Cortex of kidney (tissue), 1 donor: ENCODE results near the gene COL8A1.

Experiments
- DNase-seq: peaks from one replicate; lab custom pipeline; 2025; lab: John Stamatoyannopoulos, UW

COL8A1 gene

GRCh38 chr3:99760031-99760430, 121.6 kb downstream of the COL8A1 start:
- DNase-seq = no peak

GRCh38 chr3:99760629-99761028, 122.2 kb downstream of the COL8A1 start:
- DNase-seq = no peak

GRCh38 chr3:99761415-99762165, 123.2 kb downstream of the COL8A1 start:
- DNase-seq = no peak

GRCh38 chr3:99762901-99763300, 124.5 kb downstream of the COL8A1 start:
- DNase-seq = no peak

- no peak for DNase-seq
Measured at GRCh38 chr3:99764377-99764776, 126.0 kb downstream of the COL8A1 start.

GRCh38 chr3:99765042-99765942, 126.9 kb downstream of the COL8A1 start:
- DNase-seq = no peak

GRCh38 chr3:99767291-99767690, 128.9 kb downstream of the COL8A1 start:
- DNase-seq = no peak

GRCh38 chr3:99768126-99768525, 129.7 kb downstream of the COL8A1 start:
- no peak for DNase-seq

- no peak for DNase-seq
Measured at GRCh38 chr3:99768808-99769501, 130.6 kb downstream of the COL8A1 start.

- DNase-seq = no peak
Measured at GRCh38 chr3:99772171-99772570, 133.8 kb downstream of the COL8A1 start.

- no peak for DNase-seq
Measured at GRCh38 chr3:99772671-99773070, 134.3 kb downstream of the COL8A1 start.

- DNase-seq = no peak
Measured at GRCh38 chr3:99774467-99774866, 136.1 kb downstream of the COL8A1 start.

GRCh38 chr3:99776516-99777209, 138.3 kb downstream of the COL8A1 start:
- no peak for DNase-seq

- DNase-seq = no peak
Measured at GRCh38 chr3:99777210-99777549, 138.8 kb downstream of the COL8A1 start.

- no peak for DNase-seq
Measured at GRCh38 chr3:99777708-99778107, 139.3 kb downstream of the COL8A1 start.

GRCh38 chr3:99780749-99781148, 142.4 kb downstream of the COL8A1 start:
- no peak for DNase-seq

GRCh38 chr3:99781761-99782160, 143.4 kb downstream of the COL8A1 start:
- DNase-seq = no peak

GRCh38 chr3:99783011-99783573, 144.7 kb downstream of the COL8A1 start:
- no peak for DNase-seq

GRCh38 chr3:99789011-99789721, 150.8 kb downstream of the COL8A1 start:
- no peak for DNase-seq

GRCh38 chr3:99794485-99794884, 156.1 kb downstream of the COL8A1 start:
- DNase-seq = no peak

- DNase-seq = no peak
Measured at GRCh38 chr3:99795573-99795972, 157.2 kb downstream of the COL8A1 start.
